A673 (cell line): ENCODE data around the gene NOSIP. TPM values are rescaled to one million over a fixed set of nuclear protein-coding genes. Genes with fewer than 3 reads are reported as not detected.

Experiments
- BruUV-seq: library from RNA; stranded (reverse); fragments of 400-500 nt; replicated peaks from 2 replicates; lab custom pipeline; 2021; lab: Mats Ljungman, UMichigan
- CTCF ChIA-PET: fragments of 300-600 bp; sonication (Branson Sonifier 250); formaldehyde crosslinking; loops from one replicate; lab custom pipeline; 2022; ENCODE audit warnings: antibody characterized with exemption; lab: Charles Lee
- POLR2A ChIA-PET: fragments of 300-600 bp; sonication (Branson Sonifier 250); formaldehyde crosslinking; loops from one replicate; lab custom pipeline; 2022; ENCODE audit warnings: antibody characterized with exemption; ENCODE audit not compliant: low non-redundant PET; lab: Charles Lee
- DNase-seq: peaks from one replicate; pipeline ENCODE4 v3.0.0-alpha.2; 2015; ENCODE audit warnings: low spot score
- H3K27ac ChIP-seq: fragments of 200-600 bp; sonication (generic); 2 replicates; pipeline ENCODE4 v1.5.1; 2016; ENCODE audit warnings: mixed run types, low read depth, mild to moderate bottlenecking, mixed read lengths, antibody characterized with exemption, low read length; ENCODE audit not compliant: poor library complexity, severe bottlenecking
- H3K27me3 ChIP-seq: fragments of 200-600 bp; sonication (generic); replicated peaks from 2 replicates; pipeline ENCODE4 v1.6.1; 2017; ENCODE audit warnings: mixed run types, low read depth, mild to moderate bottlenecking, mixed read lengths, antibody characterized with exemption, low read length; ENCODE audit not compliant: insufficient read depth, poor library complexity
- H3K36me3 ChIP-seq: fragments of 200-600 bp; sonication (generic); 2 replicates; pipeline ENCODE4 v1.6.1; 2016; ENCODE audit warnings: mixed run types, mild to moderate bottlenecking, mixed read lengths, antibody characterized with exemption, low read length; ENCODE audit not compliant: insufficient read depth, poor library complexity, severe bottlenecking
- H3K4me1 ChIP-seq: fragments of 200-600 bp; sonication (generic); 2 replicates; pipeline ENCODE4 v1.6.1; 2017; ENCODE audit warnings: mixed run types, mild to moderate bottlenecking, mixed read lengths, antibody characterized with exemption, low read length; ENCODE audit not compliant: insufficient read depth, poor library complexity, severe bottlenecking
- H3K4me3 ChIP-seq: fragments of 200-600 bp; sonication (generic); 2 replicates; pipeline ENCODE4 v1.5.1; 2016; ENCODE audit warnings: low read depth, mixed run types, mild to moderate bottlenecking, mixed read lengths, low read length; ENCODE audit not compliant: poor library complexity, severe bottlenecking
- H3K9me3 ChIP-seq: fragments of 200-600 bp; sonication (generic); 2 replicates; pipeline ENCODE4 v1.6.1; 2016; ENCODE audit warnings: mixed run types, low read depth, mild to moderate bottlenecking, mixed read lengths, antibody characterized with exemption, low read length; ENCODE audit not compliant: poor library complexity, severe bottlenecking
- EZH2 ChIP-seq: fragments of 200-600 bp; sonication (generic); IDR thresholded peaks from 2 replicates; pipeline ENCODE4 v1.6.1; 2017; ENCODE audit warnings: borderline replicate concordance, low read depth, mild to moderate bottlenecking, mixed read lengths, antibody characterized with exemption, low read length; ENCODE audit not compliant: poor library complexity, severe bottlenecking
- intact Hi-C: fragments of 100-400 bp; cut with micrococcal nuclease; formaldehyde crosslinking; loops from one replicate; pipeline ENCODE4 v1.10.0; 2022; ENCODE audit not compliant: unreplicated experiment
- total RNA-seq: library from RNA; stranded (reverse); gene quantifications from 2 replicates; pipeline ENCODE4 v1.2.3, GENCODE V29; 2021
- TF ChIP-seq, protein P1 (sequence below): fragments of 300-800, 200-600 bp; sonication (generic); conservative IDR thresholded peaks from 2 replicates; pipeline ENCODE4 v1.5.1; 2017; ENCODE audit warnings: low read depth, mild to moderate bottlenecking, antibody characterized with exemption, low read length, moderate library complexity, mixed read lengths

NOSIP gene
- total RNA-seq, 1 experiment from 2014 or later, result 178 TPM

DNA sequence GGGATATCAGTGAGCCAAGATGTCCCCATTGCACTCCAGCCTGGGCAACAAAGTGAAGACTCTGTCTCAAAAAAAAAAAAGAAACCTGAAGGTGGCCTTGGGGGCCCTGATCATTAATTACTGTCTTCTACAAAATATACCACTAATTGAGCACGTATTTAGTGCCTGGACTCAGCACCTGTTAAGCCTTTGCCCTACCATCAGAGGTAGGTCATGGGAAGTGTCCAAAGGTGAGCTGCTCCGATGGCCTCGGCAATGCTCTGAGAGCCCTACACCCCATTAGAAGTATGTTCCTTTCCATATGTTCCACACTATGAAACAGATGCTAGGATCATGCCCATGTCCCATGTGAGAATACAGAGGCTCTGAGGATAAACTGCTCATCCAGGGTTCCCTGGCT is 20.9 kb downstream of the NOSIP start:
- no peak overlapping the region for H3K4me3 ChIP-seq
- DNase-seq, result no peak
- TF ChIP-seq, protein P1, sequence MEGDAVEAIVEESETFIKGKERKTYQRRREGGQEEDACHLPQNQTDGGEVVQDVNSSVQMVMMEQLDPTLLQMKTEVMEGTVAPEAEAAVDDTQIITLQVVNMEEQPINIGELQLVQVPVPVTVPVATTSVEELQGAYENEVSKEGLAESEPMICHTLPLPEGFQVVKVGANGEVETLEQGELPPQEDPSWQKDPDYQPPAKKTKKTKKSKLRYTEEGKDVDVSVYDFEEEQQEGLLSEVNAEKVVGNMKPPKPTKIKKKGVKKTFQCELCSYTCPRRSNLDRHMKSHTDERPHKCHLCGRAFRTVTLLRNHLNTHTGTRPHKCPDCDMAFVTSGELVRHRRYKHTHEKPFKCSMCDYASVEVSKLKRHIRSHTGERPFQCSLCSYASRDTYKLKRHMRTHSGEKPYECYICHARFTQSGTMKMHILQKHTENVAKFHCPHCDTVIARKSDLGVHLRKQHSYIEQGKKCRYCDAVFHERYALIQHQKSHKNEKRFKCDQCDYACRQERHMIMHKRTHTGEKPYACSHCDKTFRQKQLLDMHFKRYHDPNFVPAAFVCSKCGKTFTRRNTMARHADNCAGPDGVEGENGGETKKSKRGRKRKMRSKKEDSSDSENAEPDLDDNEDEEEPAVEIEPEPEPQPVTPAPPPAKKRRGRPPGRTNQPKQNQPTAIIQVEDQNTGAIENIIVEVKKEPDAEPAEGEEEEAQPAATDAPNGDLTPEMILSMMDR, result no peak
- no peak for TF ChIP-seq EZH2
- H3K36me3 ChIP-seq, result peaks cover 66% of the 10 kb centered on the region
- H3K27ac ChIP-seq, result no peak overlapping the region
- no TSS peak for BruUV-seq
- no peaks in the 10 kb centered on the region for H3K27me3 ChIP-seq
- peaks cover 15% of the 10 kb centered on the region for H3K4me1 ChIP-seq
- no peaks in the 10 kb centered on the region for H3K9me3 ChIP-seq
- ChIA-PET CTCF (interaction anchor here (0.6 to 1.7 kb wide), 2 partner anchors 11 to 48 kb away, joined by 3 to 6 read pairs; no protein-coding TSS in a partner anchor), POLR2A (interaction anchor here (1.2 kb wide), 1 partner anchor 21 kb away, joined by 5 read pairs; the partner anchor contains the start of gene NOSIP)
- intact Hi-C loops, result no loop called here

DNA sequence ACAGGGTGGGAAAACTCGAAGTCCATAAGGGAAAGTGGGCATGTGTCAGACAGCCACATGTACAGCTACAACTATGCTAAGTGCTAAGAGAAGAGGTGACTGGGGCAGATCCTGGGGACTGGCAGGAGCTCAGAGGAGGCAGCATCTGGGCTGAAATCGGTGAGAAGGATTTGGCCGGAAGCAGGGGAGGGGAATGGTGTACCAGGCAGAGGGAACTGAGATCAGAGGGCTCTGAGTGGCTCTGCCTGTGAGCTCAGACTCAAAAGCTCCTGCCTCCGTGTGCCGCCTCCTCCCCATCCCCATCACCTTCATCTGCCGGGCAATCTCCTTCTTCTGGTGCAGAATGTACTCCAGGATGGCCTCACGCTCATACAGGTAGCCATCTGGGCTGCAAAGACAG is 21.8 kb downstream of the NOSIP start:
- no peak for DNase-seq
- ChIA-PET POLR2A (interaction anchor here (1.2 kb wide), 1 partner anchor 22 kb away, joined by 5 read pairs; the partner anchor contains the start of gene NOSIP), CTCF (interaction anchor here (0.6 to 1.7 kb wide), 3 partner anchors 12 to 47 kb away, joined by 3 to 6 read pairs (median 3); no protein-coding TSS in a partner anchor)
- intact Hi-C loops, result no loop called here
- Histone ChIP-seq H3K9me3 (no peaks in the 10 kb centered on the region), H3K27me3 (no peaks in the 10 kb centered on the region), H3K27ac (no peak overlapping the region), H3K4me3 (no peak overlapping the region), H3K4me1 (peaks cover 15% of the 10 kb centered on the region), H3K36me3 (peaks cover 62% of the 10 kb centered on the region)
- no TSS peak for BruUV-seq
- TF ChIP-seq, protein P1, result no peak
- TF ChIP-seq EZH2, result no peak

DNA sequence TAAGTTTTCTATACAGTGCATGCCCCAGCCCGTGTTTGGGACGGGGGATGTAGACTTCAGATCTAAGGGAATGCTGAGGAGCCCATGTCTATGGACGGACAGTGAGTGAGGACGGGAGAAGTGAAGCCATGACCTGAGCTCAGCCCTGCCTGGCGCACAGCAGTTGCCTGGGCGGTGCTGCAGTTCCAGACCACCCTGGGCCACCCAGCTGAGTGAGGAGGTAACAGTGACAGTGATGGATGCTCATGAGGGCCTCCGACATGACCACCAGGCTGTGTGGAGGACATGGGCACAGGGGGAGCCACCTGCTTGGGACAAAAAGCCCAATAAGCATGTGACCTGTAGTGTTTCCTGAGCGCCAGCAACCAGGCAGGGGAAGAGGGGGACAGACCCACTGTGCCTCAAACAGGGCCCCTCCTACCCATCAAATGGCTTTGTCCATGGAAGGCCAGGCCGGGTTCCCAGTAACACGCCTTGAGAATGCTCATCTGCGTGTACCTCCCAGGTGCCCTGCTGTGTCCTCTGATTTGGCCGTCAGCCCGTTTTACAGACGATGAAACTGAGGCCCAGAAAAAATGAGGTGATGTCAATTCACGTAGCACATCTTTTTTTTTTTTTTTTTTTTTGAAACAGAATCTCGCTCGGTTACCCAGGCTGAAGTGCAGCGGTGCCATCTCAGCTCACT is 22.6 kb downstream of the NOSIP start:
- POLR2A ChIA-PET, result no interaction called here
- CTCF ChIA-PET, result interaction anchor here (1.5 to 1.7 kb wide), 2 partner anchors 12 to 13 kb away, joined by 4 to 6 read pairs; no protein-coding TSS in a partner anchor
- BruUV-seq, result no TSS peak

More for the DNA sequence above, 22.6 kb downstream of the NOSIP start:
- intact Hi-C loops, result no loop called here
- no peaks in the 10 kb centered on the region for H3K27me3 ChIP-seq
- no peak overlapping the region for H3K27ac ChIP-seq
- DNase-seq, result no peak
- H3K9me3 ChIP-seq, result no peaks in the 10 kb centered on the region
- no peak overlapping the region for H3K4me3 ChIP-seq
- peaks cover 61% of the 10 kb centered on the region for H3K36me3 ChIP-seq
- H3K4me1 ChIP-seq, result peaks cover 15% of the 10 kb centered on the region
- TF ChIP-seq, protein P1, result no peak
- TF ChIP-seq EZH2, result no peak
